Panc1 (cell line): Measurements from ENCODE around the gene EGFR. TPM values are rescaled to one million over a fixed set of nuclear protein-coding genes. Genes with fewer than 3 reads are reported as not detected.

ENCODE experiments used
- ATAC-seq: fragments of 200-7000 bp; cut with Tn5 transposase; 2 replicates; pipeline ENCODE4 v1.9.1; 2020; ENCODE audit warnings: mild to moderate bottlenecking, moderate library complexity
- BruUV-seq: library from RNA; stranded (reverse); fragments of 400-500 nt; replicated peaks from 2 replicates; lab custom pipeline; 2021; lab: Mats Ljungman, UMichigan
- CTCF ChIA-PET: fragments of 300-600 bp; sonication (Branson Sonifier 250); formaldehyde crosslinking; loops from one replicate; lab custom pipeline; 2022; ENCODE audit warnings: antibody characterized with exemption; lab: Charles Lee
- POLR2A ChIA-PET: fragments of 300-600 bp; sonication (Branson Sonifier 250); formaldehyde crosslinking; loops from one replicate; lab custom pipeline; 2022; ENCODE audit warnings: antibody characterized with exemption; lab: Charles Lee
- DNase-seq: peaks from one replicate; pipeline ENCODE4 v3.0.0-alpha.2; 2010; ENCODE audit warnings: low read depth, low spot score
- H3K27ac ChIP-seq: 2 replicates; pipeline ENCODE4 v1.5.1; 2011; ENCODE audit warnings: mild to moderate bottlenecking, low read length, inconsistent platforms
- H3K27me3 ChIP-seq: fragments of 200-500 bp; sonication (Bioruptor generic); 2 replicates; pipeline ENCODE4 v1.6.0; 2014; ENCODE audit warnings: low read length, inconsistent platforms; ENCODE audit not compliant: control insufficient read depth, insufficient read depth
- H3K36me3 ChIP-seq: fragments of 200-500 bp; sonication (Bioruptor generic); 2 replicates; pipeline ENCODE4 v1.5.1; 2014; ENCODE audit warnings: inconsistent platforms, mild to moderate bottlenecking, low read length, moderate library complexity; ENCODE audit not compliant: control insufficient read depth, insufficient read depth
- H3K4me1 ChIP-seq: 2 replicates; pipeline ENCODE4 v1.5.1; 2011; ENCODE audit warnings: inconsistent platforms, mild to moderate bottlenecking, low read length, moderate library complexity; ENCODE audit not compliant: control insufficient read depth, insufficient read depth
- H3K4me3 ChIP-seq, 2 experiments: 2 replicates each; pipeline ENCODE4 v1.5.1; 2011 to 2012; ENCODE audit warnings: low read depth in 2 of 2, low read length in 2 of 2, mild to moderate bottlenecking in 2 of 2, inconsistent platforms in 1 of 2, moderate library complexity in 1 of 2
- H3K9me3 ChIP-seq: fragments of 200-500 bp; sonication (Bioruptor generic); 2 replicates; pipeline ENCODE4 v1.5.1; 2014; ENCODE audit warnings: low read depth, mild to moderate bottlenecking, inconsistent platforms, low read length, moderate library complexity; ENCODE audit not compliant: control insufficient read depth, insufficient read depth
- POLR2AphosphoS5 ChIP-seq: IDR thresholded peaks from 2 replicates; pipeline ENCODE4 v1.6.1; 2012; ENCODE audit warnings: mild to moderate bottlenecking, low read depth, low read length, moderate library complexity
- SIN3A ChIP-seq: IDR thresholded peaks from 2 replicates; pipeline ENCODE4 v1.6.1; 2012; ENCODE audit warnings: low read depth, mild to moderate bottlenecking, low read length, moderate library complexity, borderline replicate concordance; ENCODE audit not compliant: insufficient read depth
- in situ Hi-C: cut with HindIII; loops from 2 replicates; pipeline ENCODE4 v1.10.0; 2016; ENCODE audit warnings: low sequenced_read_pairs, low pct_unique_long_range_greater_than_20kb
- intact Hi-C: fragments of 100-400 bp; cut with micrococcal nuclease; formaldehyde crosslinking; loops from one replicate; pipeline ENCODE4 v1.10.0; 2022; ENCODE audit not compliant: unreplicated experiment
- total RNA-seq: library from RNA; stranded (reverse); gene quantifications from one replicate; pipeline ENCODE4 v1.2.1, GENCODE V29; 2021; ENCODE audit not compliant: unreplicated experiment
- TF ChIP-seq, protein P1 (sequence below), 2 experiments: IDR thresholded peaks; 2 replicates each; pipeline ENCODE4 v1.6.1; 2011 to 2012; ENCODE audit warnings: low read depth in 2 of 2, control low read depth in 1 of 2, low read length in 1 of 2, mild to moderate bottlenecking in 1 of 2, moderate library complexity in 1 of 2; ENCODE audit not compliant: insufficient read depth in 1 of 2
- TF ChIP-seq, protein P2 (sequence below): fragments of 450-650 bp; IDR thresholded peaks from 2 replicates; pipeline ENCODE4 v1.5.1; 2017; ENCODE audit warnings: mild to moderate bottlenecking

The EGFR gene
- total RNA-seq, 1 experiment from 2014 or later: 156 TPM

DNA sequence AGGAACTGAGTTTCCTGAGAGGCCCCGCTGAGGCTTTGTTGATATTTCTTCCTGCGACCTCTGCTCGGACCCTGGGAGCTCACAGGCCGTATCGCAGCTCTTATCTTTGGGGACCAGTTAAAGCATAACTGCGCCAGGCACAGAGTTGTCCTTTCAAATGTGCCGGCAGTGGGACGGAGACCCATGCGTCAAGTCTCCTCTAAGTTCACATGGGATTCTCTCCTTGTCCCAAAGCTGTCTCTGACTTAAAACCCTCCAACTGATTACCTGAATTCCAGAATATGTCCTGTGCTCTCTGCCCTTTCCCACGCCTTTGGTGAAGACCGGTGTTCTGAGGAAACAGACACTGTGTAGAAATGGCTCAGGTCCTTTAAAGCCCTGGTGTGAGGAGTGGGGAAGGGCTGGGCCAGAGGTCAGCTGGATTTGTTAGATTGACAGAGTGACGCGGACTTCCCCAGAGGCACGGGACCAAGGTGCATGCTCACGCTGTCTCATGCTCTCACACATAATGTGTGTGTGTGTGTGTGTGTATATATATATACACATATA is 169.8 kb downstream of the EGFR start:
- Histone ChIP-seq H3K4me3 (no peak overlapping the region), H3K27me3 (no peaks in the 10 kb centered on the region), H3K4me1 (peaks cover 14% of the 10 kb centered on the region), H3K9me3 (no peaks in the 10 kb centered on the region), H3K36me3 (peaks cover 16% of the 10 kb centered on the region), H3K27ac (no peak overlapping the region)
- intact Hi-C loops: no loop called here
- CTCF ChIA-PET: no interaction called here
- in situ Hi-C loops: no loop called here
- POLR2A ChIA-PET: no interaction called here
- ATAC-seq (no peak), DNase-seq (no peak)
- TF ChIP-seq, protein P1, sequence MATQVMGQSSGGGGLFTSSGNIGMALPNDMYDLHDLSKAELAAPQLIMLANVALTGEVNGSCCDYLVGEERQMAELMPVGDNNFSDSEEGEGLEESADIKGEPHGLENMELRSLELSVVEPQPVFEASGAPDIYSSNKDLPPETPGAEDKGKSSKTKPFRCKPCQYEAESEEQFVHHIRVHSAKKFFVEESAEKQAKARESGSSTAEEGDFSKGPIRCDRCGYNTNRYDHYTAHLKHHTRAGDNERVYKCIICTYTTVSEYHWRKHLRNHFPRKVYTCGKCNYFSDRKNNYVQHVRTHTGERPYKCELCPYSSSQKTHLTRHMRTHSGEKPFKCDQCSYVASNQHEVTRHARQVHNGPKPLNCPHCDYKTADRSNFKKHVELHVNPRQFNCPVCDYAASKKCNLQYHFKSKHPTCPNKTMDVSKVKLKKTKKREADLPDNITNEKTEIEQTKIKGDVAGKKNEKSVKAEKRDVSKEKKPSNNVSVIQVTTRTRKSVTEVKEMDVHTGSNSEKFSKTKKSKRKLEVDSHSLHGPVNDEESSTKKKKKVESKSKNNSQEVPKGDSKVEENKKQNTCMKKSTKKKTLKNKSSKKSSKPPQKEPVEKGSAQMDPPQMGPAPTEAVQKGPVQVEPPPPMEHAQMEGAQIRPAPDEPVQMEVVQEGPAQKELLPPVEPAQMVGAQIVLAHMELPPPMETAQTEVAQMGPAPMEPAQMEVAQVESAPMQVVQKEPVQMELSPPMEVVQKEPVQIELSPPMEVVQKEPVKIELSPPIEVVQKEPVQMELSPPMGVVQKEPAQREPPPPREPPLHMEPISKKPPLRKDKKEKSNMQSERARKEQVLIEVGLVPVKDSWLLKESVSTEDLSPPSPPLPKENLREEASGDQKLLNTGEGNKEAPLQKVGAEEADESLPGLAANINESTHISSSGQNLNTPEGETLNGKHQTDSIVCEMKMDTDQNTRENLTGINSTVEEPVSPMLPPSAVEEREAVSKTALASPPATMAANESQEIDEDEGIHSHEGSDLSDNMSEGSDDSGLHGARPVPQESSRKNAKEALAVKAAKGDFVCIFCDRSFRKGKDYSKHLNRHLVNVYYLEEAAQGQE (IDR thresholded peaks at IDR 0.05; ENCODE audit: insufficient read depth in 1 of 2, low read depth in 2 of 2, low read length in 1 of 2): no peak
- TF ChIP-seq, protein P2, sequence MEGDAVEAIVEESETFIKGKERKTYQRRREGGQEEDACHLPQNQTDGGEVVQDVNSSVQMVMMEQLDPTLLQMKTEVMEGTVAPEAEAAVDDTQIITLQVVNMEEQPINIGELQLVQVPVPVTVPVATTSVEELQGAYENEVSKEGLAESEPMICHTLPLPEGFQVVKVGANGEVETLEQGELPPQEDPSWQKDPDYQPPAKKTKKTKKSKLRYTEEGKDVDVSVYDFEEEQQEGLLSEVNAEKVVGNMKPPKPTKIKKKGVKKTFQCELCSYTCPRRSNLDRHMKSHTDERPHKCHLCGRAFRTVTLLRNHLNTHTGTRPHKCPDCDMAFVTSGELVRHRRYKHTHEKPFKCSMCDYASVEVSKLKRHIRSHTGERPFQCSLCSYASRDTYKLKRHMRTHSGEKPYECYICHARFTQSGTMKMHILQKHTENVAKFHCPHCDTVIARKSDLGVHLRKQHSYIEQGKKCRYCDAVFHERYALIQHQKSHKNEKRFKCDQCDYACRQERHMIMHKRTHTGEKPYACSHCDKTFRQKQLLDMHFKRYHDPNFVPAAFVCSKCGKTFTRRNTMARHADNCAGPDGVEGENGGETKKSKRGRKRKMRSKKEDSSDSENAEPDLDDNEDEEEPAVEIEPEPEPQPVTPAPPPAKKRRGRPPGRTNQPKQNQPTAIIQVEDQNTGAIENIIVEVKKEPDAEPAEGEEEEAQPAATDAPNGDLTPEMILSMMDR: no peak
- no TSS peak for BruUV-seq

DNA sequence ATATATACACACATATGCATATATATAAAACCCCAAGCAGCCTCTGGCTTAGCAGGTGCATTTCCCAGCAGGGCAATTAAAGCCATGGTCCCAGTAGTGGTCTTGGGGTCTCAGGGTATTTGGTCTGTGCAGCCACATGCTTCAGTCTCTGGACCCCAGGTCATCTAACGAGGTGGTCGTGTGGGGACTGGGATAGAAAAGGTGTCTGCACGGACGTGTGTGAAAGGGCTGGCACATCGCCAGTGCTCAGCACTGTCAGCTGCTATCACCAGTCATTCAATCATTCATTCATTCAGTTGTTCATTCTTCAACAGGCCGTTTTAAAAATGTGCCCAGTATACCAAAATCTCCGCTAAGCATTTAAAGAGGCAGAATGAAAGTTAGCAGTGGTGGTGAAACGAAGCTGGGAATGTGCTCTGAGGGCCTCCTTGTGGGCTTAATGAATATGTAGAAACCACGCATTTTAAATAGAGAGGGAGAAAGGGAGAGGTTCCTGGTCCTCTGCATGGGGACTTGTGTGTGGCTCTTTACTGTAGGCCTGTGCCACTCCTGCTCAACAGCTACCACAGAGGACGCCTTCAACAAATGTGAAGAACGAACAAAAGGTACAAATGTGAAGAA is 170.4 kb downstream of the EGFR start:
- Histone ChIP-seq H3K27me3 (no peaks in the 10 kb centered on the region), H3K27ac (no peak overlapping the region), H3K9me3 (no peaks in the 10 kb centered on the region), H3K4me3 (no peak overlapping the region), H3K4me1 (peaks cover 14% of the 10 kb centered on the region), H3K36me3 (peaks cover 18% of the 10 kb centered on the region)
- intact Hi-C loops: no loop called here
- CTCF ChIA-PET: no interaction called here
- DNase-seq: no peak
- TF ChIP-seq, protein P1 (IDR thresholded peaks at IDR 0.05; ENCODE audit: insufficient read depth in 1 of 2, low read depth in 2 of 2, low read length in 1 of 2): no peak
- TF ChIP-seq POLR2AphosphoS5 (no peak), SIN3A (no peak)
- BruUV-seq: no TSS peak
- POLR2A ChIA-PET: no interaction called here
- in situ Hi-C loops: no loop called here
- ATAC-seq: no peak
